NCI-H2227 (cell line): ENCODE results near the gene NPHP1.
"Not testable (repeated sequence)": the region's sequence is repeated elsewhere in the genome, so short reads cannot be mapped to it uniquely, and the experiment has no call there.

ENCODE experiments used
- DNase-seq: peaks from one replicate; lab custom pipeline; 2025; ENCODE audit not compliant: unreplicated experiment; lab: John Stamatoyannopoulos, UW

Gene NPHP1

GRCh38 chr2:110204408-110205385, at the start of gene NPHP1:
NPHP1 (minus strand) TSS chr2:110205013; CDS start chr2:110204968, 45 bp downstream.
- peak; percentile 94 for DNase-seq

- not testable (repeated sequence) for DNase-seq
These were observed 43.4 kb upstream of the NPHP1 start for GRCh38 chr2:110248081-110248795.

- DNase-seq = not testable (repeated sequence)
These were observed 40.9 kb upstream of the NPHP1 start for GRCh38 chr2:110245488-110246435.

GRCh38 chr2:110243283-110243682, 38.5 kb upstream of the NPHP1 start:
- not testable (repeated sequence) for DNase-seq

GRCh38 chr2:110234514-110234913, 29.7 kb upstream of the NPHP1 start:
- not testable (repeated sequence) for DNase-seq

- DNase-seq = not testable (repeated sequence)
These were observed 25.1 kb upstream of the NPHP1 start for GRCh38 chr2:110229886-110230285.

GRCh38 chr2:110222626-110223025, 17.8 kb upstream of the NPHP1 start:
- DNase-seq = not testable (repeated sequence)

- DNase-seq = no peak
These were observed 17.1 kb upstream of the NPHP1 start for GRCh38 chr2:110221938-110222337.

- DNase-seq = no peak
These were observed 15.4 kb upstream of the NPHP1 start for GRCh38 chr2:110220190-110220564.

GRCh38 chr2:110219496-110220189, 14.8 kb upstream of the NPHP1 start:
- no peak for DNase-seq

- DNase-seq = not testable (repeated sequence)
These were observed 14.1 kb upstream of the NPHP1 start for GRCh38 chr2:110218889-110219288.

- no peak for DNase-seq
These were observed 12.0 kb upstream of the NPHP1 start for GRCh38 chr2:110216803-110217202.

- DNase-seq = no peak
These were observed 11.4 kb upstream of the NPHP1 start for GRCh38 chr2:110216199-110216598.

- DNase-seq = no peak
These were observed 10.8 kb upstream of the NPHP1 start for GRCh38 chr2:110215566-110216158.

- DNase-seq = no peak
These were observed 10.3 kb upstream of the NPHP1 start for GRCh38 chr2:110215091-110215490.

GRCh38 chr2:110213522-110213921, 8.7 kb upstream of the NPHP1 start:
- DNase-seq = not testable (repeated sequence)

GRCh38 chr2:110211938-110212858, 7.4 kb upstream of the NPHP1 start, which contains the start of gene MTLN:
MTLN (minus strand) TSS chr2:110212547; CDS start chr2:110212525, 22 bp downstream.
- peak; percentile 83 for DNase-seq

- DNase-seq = no peak
These were observed 1.0 kb upstream of the NPHP1 start for GRCh38 chr2:110205660-110206455.
